ENCODE measurements around the gene SH2D7. TPM values are rescaled to one million over a fixed set of nuclear protein-coding genes. Genes with fewer than 3 reads are reported as not detected.

The SH2D7 gene
- total RNA-seq, 2 experiments from 2014 or later, result not detected

DNA sequence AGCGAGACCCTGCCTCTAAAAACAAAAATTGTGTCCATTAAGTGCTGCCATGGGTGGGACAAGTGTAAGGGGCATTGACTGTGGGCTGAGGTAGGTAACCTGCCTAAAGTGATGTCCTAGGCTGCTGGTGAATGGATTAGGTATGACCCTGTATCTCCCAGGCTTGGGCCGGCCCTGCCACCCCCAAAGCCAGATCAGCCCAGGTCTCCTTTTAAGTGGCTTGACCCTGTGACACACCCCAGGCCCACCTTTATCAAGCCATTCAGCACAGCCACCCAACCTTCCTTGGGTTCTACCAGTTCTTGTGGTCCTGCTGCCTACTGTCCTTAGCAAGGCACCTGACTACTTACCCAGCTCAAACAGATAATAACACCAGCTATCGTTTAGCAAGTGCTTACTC is 20.2 kb downstream of the SH2D7 start:
- DNase-seq (peak; percentile 1), ATAC-seq (no peak)
- ChIA-PET CTCF (interaction anchor here (0.9 to 8.8 kb wide), 17 partner anchors 9 to 312 kb away, joined by 3 to 159 read pairs (median 4); partner anchors contain the start of gene CIB2), POLR2A (interaction anchor here (1.4 kb wide), 1 partner anchor 9 kb away, joined by 4 read pairs; no protein-coding TSS in a partner anchor)
- Mint-ChIP-seq H3K9me3 (no peaks in the 10 kb centered on the region), H3K27ac (no peak overlapping the region), H3K36me3 (ENCODE audit: low read depth) (no peaks in the 10 kb centered on the region), H3K4me3 (no peak overlapping the region), H3K4me1 (ENCODE audit: low read depth) (peaks cover 10% of the 10 kb centered on the region), H3K27me3 (no peaks in the 10 kb centered on the region)
- TF ChIP-seq CTCF (IDR thresholded peaks at IDR 0.05), result no peak
- intact Hi-C loops (cut with micrococcal nuclease), result loop anchor here (5.0 kb wide), 2 partner anchors 110 to 130 kb away; no protein-coding TSS in a partner anchor

DNA sequence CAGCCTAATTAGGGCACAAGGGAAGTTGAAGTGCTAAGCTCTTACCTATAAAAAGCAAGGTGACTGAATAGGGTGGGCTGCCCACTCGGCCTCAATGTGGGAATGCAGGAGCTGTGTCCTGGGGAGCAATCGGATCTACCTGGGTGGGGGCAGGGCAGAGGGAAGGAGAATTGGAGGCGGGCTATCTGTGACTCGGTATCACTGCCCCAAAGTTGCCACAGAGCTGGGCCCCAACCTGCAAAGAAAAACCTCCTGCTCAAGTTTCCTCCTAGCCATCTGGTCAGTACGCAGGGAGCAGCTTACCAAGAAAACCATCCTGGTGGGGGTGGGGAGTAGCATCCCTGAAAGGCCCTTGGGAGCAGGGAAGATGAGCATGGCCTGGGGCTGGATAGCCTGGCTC is 28.2 kb downstream of the SH2D7 start:
- intact Hi-C loops (cut with micrococcal nuclease), result no loop called here
- Mint-ChIP-seq H3K4me3 (no peak overlapping the region), H3K27ac (no peak overlapping the region), H3K9me3 (no peaks in the 10 kb centered on the region), H3K27me3 (no peaks in the 10 kb centered on the region), H3K4me1 (ENCODE audit: low read depth) (no peaks in the 10 kb centered on the region), H3K36me3 (ENCODE audit: low read depth) (no peaks in the 10 kb centered on the region)
- DNase-seq, result no peak
- ATAC-seq, result no peak
- TF ChIP-seq CTCF (IDR thresholded peaks at IDR 0.05), result no peak
- POLR2A ChIA-PET, result interaction anchor here (1.3 to 1.4 kb wide), 2 partner anchors 29 to 179 kb away, joined by 3 to 6 read pairs; partner anchors contain the start of genes IDH3A and SKIC8
- CTCF ChIA-PET, result interaction anchor here (0.8 to 2.2 kb wide), 4 partner anchors 12 to 120 kb away, joined by 3 to 11 read pairs (median 6); no protein-coding TSS in a partner anchor

DNA sequence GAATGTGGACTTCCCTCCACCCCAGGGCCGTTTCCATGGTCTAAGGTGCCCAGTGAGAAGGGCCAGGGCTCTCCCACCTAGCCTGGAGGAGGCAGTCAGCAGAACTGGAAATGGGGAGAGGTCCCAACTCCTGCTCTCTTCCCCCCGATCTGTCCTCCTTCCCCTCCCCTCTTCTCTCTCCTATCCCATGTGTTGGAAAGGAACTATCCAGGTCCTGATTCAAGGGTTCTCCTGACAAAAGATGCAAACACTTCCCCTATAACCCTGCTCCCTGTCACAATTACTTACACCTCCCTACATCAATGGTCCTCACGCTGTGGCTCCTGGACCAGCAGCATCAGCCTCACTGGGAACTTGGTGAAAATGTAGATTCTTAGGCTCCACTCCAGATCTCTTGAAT is 32.9 kb downstream of the SH2D7 start:
- CTCF ChIA-PET, result interaction anchor here (1.0 to 1.4 kb wide), 3 partner anchors 17 to 116 kb away, joined by 3 to 8 read pairs (median 3); no protein-coding TSS in a partner anchor
- TF ChIP-seq CTCF (IDR thresholded peaks at IDR 0.05), result no peak
- ATAC-seq (no peak), DNase-seq (no peak)
- Mint-ChIP-seq H3K27me3 (no peaks in the 10 kb centered on the region), H3K9me3 (no peaks in the 10 kb centered on the region), H3K36me3 (ENCODE audit: low read depth) (no peaks in the 10 kb centered on the region), H3K4me3 (no peak overlapping the region), H3K4me1 (ENCODE audit: low read depth) (peaks cover 6% of the 10 kb centered on the region), H3K27ac (no peak overlapping the region)
- POLR2A ChIA-PET, result no interaction called here
- intact Hi-C loops (cut with micrococcal nuclease), result loop anchor here (5.0 kb wide), 1 partner anchor 117 kb away; no protein-coding TSS in a partner anchor

- Mint-ChIP-seq H3K27me3 (peaks cover 1% of the 10 kb centered on the region), H3K36me3 (ENCODE audit: low read depth) (no peaks in the 10 kb centered on the region), H3K9me3 (no peaks in the 10 kb centered on the region), H3K27ac (peak overlapping the region; percentile 19), H3K4me1 (ENCODE audit: low read depth) (peaks cover 15% of the 10 kb centered on the region), H3K4me3 (no peak overlapping the region)
- ChIA-PET CTCF (interaction anchor here (0.8 to 1.8 kb wide), 5 partner anchors 14 to 67 kb away, joined by 3 to 14 read pairs (median 3); no protein-coding TSS in a partner anchor), POLR2A (interaction anchor here (0.8 kb wide), 1 partner anchor 18 kb away, joined by 3 read pairs; no protein-coding TSS in a partner anchor)
- intact Hi-C loops (cut with micrococcal nuclease), result loop anchor here (5.0 kb wide), 1 partner anchor 114 kb away; no protein-coding TSS in a partner anchor
- DNase-seq, result no peak
- ATAC-seq, result no peak
- TF ChIP-seq CTCF (IDR thresholded peaks at IDR 0.05), result no peak
Observed at GRCh38 chr15:78127882-78128281, 35.5 kb downstream of the SH2D7 start.

- intact Hi-C loops (cut with micrococcal nuclease), result loop anchor here (5.0 kb wide), 1 partner anchor 113 kb away; no protein-coding TSS in a partner anchor
- Mint-ChIP-seq H3K9me3 (no peaks in the 10 kb centered on the region), H3K4me1 (ENCODE audit: low read depth) (peaks cover 22% of the 10 kb centered on the region), H3K27me3 (peaks cover 1% of the 10 kb centered on the region), H3K27ac (peak overlapping the region; percentile 36), H3K36me3 (ENCODE audit: low read depth) (no peaks in the 10 kb centered on the region), H3K4me3 (no peak overlapping the region)
- DNase-seq (no peak), ATAC-seq (no peak)
- no peak for TF ChIP-seq CTCF (IDR thresholded peaks at IDR 0.05)
- ChIA-PET CTCF (interaction anchor here (3.3 to 3.6 kb wide), 3 partner anchors 66 to 170 kb away, joined by 15 to 63 read pairs (median 26); no protein-coding TSS in a partner anchor), POLR2A (interaction anchor here (0.7 kb wide), 1 partner anchor 164 kb away, joined by 3 read pairs; no protein-coding TSS in a partner anchor)
Observed at GRCh38 chr15:78129077-78129750, 36.9 kb downstream of the SH2D7 start.
